ENCODE results near the gene LRRC8D. TPM values are rescaled to one million over a fixed set of nuclear protein-coding genes. Genes with fewer than 3 reads are reported as not detected.

Gene LRRC8D
- total and polyA plus RNA-seq, 2 experiments from 2014 or later, result 23.6 to 48.8 TPM

DNA sequence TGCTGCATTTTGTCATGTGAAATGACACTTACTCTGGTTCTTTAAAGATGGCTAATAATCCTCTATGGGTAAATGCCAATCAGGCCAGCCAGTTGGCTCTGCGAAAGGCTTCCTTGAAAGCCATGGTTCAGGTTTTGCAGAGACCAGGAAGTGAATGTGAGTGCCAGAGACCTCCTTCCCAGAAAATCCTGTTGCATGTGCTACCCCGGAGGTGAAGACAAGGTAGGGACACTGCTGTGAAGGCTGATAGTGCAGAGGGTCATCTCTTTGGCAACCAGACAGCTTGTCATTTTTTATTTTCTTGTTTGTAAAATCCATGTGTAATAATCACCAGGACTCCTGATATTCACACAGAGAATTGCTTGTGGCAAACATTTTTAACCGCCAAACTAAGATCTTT lies 18.7 kb downstream of the LRRC8D start:
- H3K27me3 Mint-ChIP-seq (ENCODE audit: insufficient read depth, low read depth, poor library complexity), result peaks cover 13% of the 10 kb centered on the region
- H3K4me1 ChIP-seq (ENCODE audit: insufficient read depth), result peaks cover 78% of the 10 kb centered on the region
- TF ChIP-seq EZH2phosphoT487 (IDR thresholded peaks at IDR 0.05; ENCODE audit: unreplicated experiment) (no peak), CREB1 (CRISPR knock-in tag; IDR thresholded peaks at IDR 0.05; ENCODE audit: low read depth) (no peak), STAT1 (IDR thresholded peaks at IDR 0.05; ENCODE audit: unreplicated experiment) (no peak), JUNB (IDR thresholded peaks at IDR 0.05; ENCODE audit: unreplicated experiment) (no peak), EZH2 (IDR thresholded peaks at IDR 0.05; ENCODE audit: low read depth, unreplicated experiment) (no peak)
- TF ChIP-seq, protein P1, sequence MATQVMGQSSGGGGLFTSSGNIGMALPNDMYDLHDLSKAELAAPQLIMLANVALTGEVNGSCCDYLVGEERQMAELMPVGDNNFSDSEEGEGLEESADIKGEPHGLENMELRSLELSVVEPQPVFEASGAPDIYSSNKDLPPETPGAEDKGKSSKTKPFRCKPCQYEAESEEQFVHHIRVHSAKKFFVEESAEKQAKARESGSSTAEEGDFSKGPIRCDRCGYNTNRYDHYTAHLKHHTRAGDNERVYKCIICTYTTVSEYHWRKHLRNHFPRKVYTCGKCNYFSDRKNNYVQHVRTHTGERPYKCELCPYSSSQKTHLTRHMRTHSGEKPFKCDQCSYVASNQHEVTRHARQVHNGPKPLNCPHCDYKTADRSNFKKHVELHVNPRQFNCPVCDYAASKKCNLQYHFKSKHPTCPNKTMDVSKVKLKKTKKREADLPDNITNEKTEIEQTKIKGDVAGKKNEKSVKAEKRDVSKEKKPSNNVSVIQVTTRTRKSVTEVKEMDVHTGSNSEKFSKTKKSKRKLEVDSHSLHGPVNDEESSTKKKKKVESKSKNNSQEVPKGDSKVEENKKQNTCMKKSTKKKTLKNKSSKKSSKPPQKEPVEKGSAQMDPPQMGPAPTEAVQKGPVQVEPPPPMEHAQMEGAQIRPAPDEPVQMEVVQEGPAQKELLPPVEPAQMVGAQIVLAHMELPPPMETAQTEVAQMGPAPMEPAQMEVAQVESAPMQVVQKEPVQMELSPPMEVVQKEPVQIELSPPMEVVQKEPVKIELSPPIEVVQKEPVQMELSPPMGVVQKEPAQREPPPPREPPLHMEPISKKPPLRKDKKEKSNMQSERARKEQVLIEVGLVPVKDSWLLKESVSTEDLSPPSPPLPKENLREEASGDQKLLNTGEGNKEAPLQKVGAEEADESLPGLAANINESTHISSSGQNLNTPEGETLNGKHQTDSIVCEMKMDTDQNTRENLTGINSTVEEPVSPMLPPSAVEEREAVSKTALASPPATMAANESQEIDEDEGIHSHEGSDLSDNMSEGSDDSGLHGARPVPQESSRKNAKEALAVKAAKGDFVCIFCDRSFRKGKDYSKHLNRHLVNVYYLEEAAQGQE (IDR thresholded peaks at IDR 0.05; ENCODE audit: unreplicated experiment), result no peak
- TF ChIP-seq, protein P2, sequence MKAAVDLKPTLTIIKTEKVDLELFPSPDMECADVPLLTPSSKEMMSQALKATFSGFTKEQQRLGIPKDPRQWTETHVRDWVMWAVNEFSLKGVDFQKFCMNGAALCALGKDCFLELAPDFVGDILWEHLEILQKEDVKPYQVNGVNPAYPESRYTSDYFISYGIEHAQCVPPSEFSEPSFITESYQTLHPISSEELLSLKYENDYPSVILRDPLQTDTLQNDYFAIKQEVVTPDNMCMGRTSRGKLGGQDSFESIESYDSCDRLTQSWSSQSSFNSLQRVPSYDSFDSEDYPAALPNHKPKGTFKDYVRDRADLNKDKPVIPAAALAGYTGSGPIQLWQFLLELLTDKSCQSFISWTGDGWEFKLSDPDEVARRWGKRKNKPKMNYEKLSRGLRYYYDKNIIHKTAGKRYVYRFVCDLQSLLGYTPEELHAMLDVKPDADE (IDR thresholded peaks at IDR 0.05), result no peak
- TF ChIP-seq, protein P3, sequence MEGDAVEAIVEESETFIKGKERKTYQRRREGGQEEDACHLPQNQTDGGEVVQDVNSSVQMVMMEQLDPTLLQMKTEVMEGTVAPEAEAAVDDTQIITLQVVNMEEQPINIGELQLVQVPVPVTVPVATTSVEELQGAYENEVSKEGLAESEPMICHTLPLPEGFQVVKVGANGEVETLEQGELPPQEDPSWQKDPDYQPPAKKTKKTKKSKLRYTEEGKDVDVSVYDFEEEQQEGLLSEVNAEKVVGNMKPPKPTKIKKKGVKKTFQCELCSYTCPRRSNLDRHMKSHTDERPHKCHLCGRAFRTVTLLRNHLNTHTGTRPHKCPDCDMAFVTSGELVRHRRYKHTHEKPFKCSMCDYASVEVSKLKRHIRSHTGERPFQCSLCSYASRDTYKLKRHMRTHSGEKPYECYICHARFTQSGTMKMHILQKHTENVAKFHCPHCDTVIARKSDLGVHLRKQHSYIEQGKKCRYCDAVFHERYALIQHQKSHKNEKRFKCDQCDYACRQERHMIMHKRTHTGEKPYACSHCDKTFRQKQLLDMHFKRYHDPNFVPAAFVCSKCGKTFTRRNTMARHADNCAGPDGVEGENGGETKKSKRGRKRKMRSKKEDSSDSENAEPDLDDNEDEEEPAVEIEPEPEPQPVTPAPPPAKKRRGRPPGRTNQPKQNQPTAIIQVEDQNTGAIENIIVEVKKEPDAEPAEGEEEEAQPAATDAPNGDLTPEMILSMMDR (conservative IDR thresholded peaks at IDR 0.05; ENCODE audit: low read depth in 2 of 2), result no peak
- H3K4me2 ChIP-seq, result 0 out of 2 replicates have a peak overlapping the region, but pooled peaks have one; percentile 21
- peaks cover 85% of the 10 kb centered on the region for H3K4me1 Mint-ChIP-seq
- H3K36me3 ChIP-seq (ENCODE audit: insufficient read depth), result no peaks in the 10 kb centered on the region
- no peaks in the 10 kb centered on the region for H3K9me3 Mint-ChIP-seq
- peaks cover 83% of the 10 kb centered on the region for H3K79me2 ChIP-seq (replicated peaks; ENCODE audit: insufficient read depth)
- DNase-seq (ENCODE audit: low spot score) (no peak), ATAC-seq (no peak)
- no peaks in the 10 kb centered on the region for H3K9me2 ChIP-seq (ENCODE audit: insufficient read depth)
- H4K20me1 ChIP-seq (replicated peaks; ENCODE audit: insufficient read depth), result peaks cover 12% of the 10 kb centered on the region; the same call in 1 of the 2 replicates
- no peaks in the 10 kb centered on the region for H3K27me3 ChIP-seq (ENCODE audit: insufficient read depth)
- H3K4me3 ChIP-seq, result no peak overlapping the region
- H3K27ac Mint-ChIP-seq, result 0 out of 2 replicates have a peak overlapping the region, but pooled peaks have one; percentile 7
- H3K4me3 Mint-ChIP-seq, result no peak overlapping the region
- H2AFZ ChIP-seq, result no peak overlapping the region
- peaks cover 7% of the 10 kb centered on the region for H3K36me3 Mint-ChIP-seq (ENCODE audit: low read depth)
- no peaks in the 10 kb centered on the region; the same call in 1 of the 2 replicates for H3F3A ChIP-seq (replicated peaks; ENCODE audit: low read depth)
- H3K27ac ChIP-seq (ENCODE audit: low read depth), result no peak overlapping the region

DNA sequence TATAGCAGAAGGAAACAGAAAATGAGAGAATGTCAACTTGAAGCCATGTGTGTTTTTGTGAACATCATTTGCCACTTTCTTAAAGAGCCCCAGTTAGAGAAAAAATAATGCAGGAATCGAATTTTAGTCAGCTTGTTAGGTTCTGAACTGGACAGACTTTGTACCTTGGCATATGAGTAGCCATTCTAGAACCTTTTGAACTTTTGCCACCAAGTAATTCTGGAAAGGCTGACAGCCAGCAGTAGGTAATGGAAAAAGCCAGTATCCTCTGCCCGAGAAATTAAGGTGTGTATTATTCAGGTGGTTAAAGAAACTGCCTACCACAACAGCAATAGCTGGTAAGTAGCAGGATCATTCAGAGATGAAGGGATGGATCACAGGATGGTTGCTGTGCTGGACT lies 20.7 kb downstream of the LRRC8D start:
- H3K4me3 Mint-ChIP-seq, result no peak overlapping the region
- H3K4me2 ChIP-seq, result no peak overlapping the region
- H3K9me3 Mint-ChIP-seq, result no peaks in the 10 kb centered on the region
- TF ChIP-seq CREB1 (CRISPR knock-in tag; IDR thresholded peaks at IDR 0.05; ENCODE audit: low read depth), result no peak
- no peak for TF ChIP-seq ZNF331 (CRISPR knock-in tag; IDR thresholded peaks at IDR 0.05; ENCODE audit: low read depth)
- no peak for TF ChIP-seq JUNB (IDR thresholded peaks at IDR 0.05; ENCODE audit: unreplicated experiment)
- no peak for TF ChIP-seq STAT1 (IDR thresholded peaks at IDR 0.05; ENCODE audit: unreplicated experiment)
- TF ChIP-seq, protein P1 (IDR thresholded peaks at IDR 0.05; ENCODE audit: unreplicated experiment), result no peak
- H3K4me3 ChIP-seq, result no peak overlapping the region
- peaks cover 68% of the 10 kb centered on the region for H3K4me1 Mint-ChIP-seq
- no peak overlapping the region; the same call in 1 of the 2 replicates for H3K27ac ChIP-seq (ENCODE audit: low read depth)
- peaks cover 13% of the 10 kb centered on the region for H3K27me3 Mint-ChIP-seq (ENCODE audit: insufficient read depth, low read depth, poor library complexity)
- no peak overlapping the region for H2AFZ ChIP-seq
- peaks cover 12% of the 10 kb centered on the region; the same call in 1 of the 2 replicates for H4K20me1 ChIP-seq (replicated peaks; ENCODE audit: insufficient read depth)
- ATAC-seq (no peak), DNase-seq (ENCODE audit: low spot score) (no peak)
- H3K36me3 Mint-ChIP-seq (ENCODE audit: low read depth), result peaks cover 27% of the 10 kb centered on the region
- H3K27me3 ChIP-seq (ENCODE audit: insufficient read depth), result no peaks in the 10 kb centered on the region
- no peak overlapping the region for H3K27ac Mint-ChIP-seq
- no peaks in the 10 kb centered on the region; the same call in 1 of the 2 replicates for H3K36me3 ChIP-seq (ENCODE audit: insufficient read depth)
- peaks cover 62% of the 10 kb centered on the region for H3K4me1 ChIP-seq (ENCODE audit: insufficient read depth)
- no peaks in the 10 kb centered on the region; the same call in 1 of the 2 replicates for H3F3A ChIP-seq (replicated peaks; ENCODE audit: low read depth)
- H3K79me2 ChIP-seq (replicated peaks; ENCODE audit: insufficient read depth), result peaks cover 79% of the 10 kb centered on the region
- no peaks in the 10 kb centered on the region for H3K9me2 ChIP-seq (ENCODE audit: insufficient read depth)
